ENCODE measurements around the gene KRTAP12-3. TPM values are rescaled to one million over a fixed set of nuclear protein-coding genes. Genes with fewer than 3 reads are reported as not detected.
"Not testable (repeated sequence)": the region's sequence is repeated elsewhere in the genome, so short reads cannot be mapped to it uniquely, and the experiment has no call there.

Gene KRTAP12-3
- total RNA-seq, 6 experiments from 2014 or later, result not detected

DNA sequence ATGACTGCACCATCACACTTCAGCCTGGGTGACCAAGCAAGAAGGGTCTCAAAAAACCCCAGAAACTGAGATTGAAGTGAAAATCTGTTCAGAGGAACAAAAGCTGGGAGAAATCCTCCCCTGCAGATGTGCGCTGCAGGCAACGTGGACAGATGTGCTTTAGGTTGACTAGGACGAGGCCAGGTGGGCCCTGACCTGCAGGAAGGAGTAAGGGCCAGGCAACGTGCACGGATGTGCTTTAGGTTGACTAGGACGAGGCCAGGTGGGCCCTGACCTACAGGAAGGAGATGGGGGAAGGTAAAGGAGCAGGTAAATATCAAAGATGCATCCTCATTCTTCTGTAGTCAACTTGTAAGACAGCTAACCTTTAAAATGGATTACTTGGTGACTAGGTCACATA, 26.8 kb downstream of the KRTAP12-3 start:
- H3K27me3 Mint-ChIP-seq (ENCODE audit: insufficient read depth), result peaks cover 53% of the 10 kb centered on the region
- H3K4me1 Mint-ChIP-seq (ENCODE audit: low read depth), result no peaks in the 10 kb centered on the region
- no peaks in the 10 kb centered on the region for H3K36me3 Mint-ChIP-seq (ENCODE audit: low read depth)
- TF ChIP-seq, protein P1, sequence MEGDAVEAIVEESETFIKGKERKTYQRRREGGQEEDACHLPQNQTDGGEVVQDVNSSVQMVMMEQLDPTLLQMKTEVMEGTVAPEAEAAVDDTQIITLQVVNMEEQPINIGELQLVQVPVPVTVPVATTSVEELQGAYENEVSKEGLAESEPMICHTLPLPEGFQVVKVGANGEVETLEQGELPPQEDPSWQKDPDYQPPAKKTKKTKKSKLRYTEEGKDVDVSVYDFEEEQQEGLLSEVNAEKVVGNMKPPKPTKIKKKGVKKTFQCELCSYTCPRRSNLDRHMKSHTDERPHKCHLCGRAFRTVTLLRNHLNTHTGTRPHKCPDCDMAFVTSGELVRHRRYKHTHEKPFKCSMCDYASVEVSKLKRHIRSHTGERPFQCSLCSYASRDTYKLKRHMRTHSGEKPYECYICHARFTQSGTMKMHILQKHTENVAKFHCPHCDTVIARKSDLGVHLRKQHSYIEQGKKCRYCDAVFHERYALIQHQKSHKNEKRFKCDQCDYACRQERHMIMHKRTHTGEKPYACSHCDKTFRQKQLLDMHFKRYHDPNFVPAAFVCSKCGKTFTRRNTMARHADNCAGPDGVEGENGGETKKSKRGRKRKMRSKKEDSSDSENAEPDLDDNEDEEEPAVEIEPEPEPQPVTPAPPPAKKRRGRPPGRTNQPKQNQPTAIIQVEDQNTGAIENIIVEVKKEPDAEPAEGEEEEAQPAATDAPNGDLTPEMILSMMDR (IDR thresholded peaks at IDR 0.05), result no peak
- no peaks in the 10 kb centered on the region for H3K9me3 Mint-ChIP-seq
- H3K4me3 Mint-ChIP-seq, result no peak overlapping the region
- no peak overlapping the region for H3K27ac Mint-ChIP-seq
- DNase-seq, result no peak

DNA sequence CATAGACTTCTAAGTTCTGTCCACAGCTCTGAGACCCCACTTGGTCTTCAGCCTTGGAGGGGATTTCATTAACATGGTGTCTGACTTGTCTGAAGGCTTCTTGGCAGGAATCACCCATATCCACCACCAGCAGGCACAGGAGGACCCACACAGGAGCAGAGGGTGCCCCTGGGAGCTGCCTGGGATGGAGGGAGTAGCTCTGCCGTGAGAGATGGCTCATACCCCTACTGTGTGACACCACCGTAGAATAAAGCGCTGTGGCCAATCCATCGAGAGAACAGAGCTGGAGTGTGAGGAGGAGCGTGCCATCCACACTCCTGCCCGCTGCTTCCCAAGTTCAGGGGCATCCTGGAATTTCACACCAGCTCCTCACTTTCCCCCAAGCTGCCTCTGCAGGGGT, 27.3 kb downstream of the KRTAP12-3 start:
- peaks cover 53% of the 10 kb centered on the region for H3K27me3 Mint-ChIP-seq (ENCODE audit: insufficient read depth)
- not testable (repeated sequence) for H3K4me1 Mint-ChIP-seq (ENCODE audit: low read depth); H3K36me3 Mint-ChIP-seq (ENCODE audit: low read depth); H3K27ac Mint-ChIP-seq; H3K9me3 Mint-ChIP-seq; DNase-seq; H3K4me3 Mint-ChIP-seq

DNA sequence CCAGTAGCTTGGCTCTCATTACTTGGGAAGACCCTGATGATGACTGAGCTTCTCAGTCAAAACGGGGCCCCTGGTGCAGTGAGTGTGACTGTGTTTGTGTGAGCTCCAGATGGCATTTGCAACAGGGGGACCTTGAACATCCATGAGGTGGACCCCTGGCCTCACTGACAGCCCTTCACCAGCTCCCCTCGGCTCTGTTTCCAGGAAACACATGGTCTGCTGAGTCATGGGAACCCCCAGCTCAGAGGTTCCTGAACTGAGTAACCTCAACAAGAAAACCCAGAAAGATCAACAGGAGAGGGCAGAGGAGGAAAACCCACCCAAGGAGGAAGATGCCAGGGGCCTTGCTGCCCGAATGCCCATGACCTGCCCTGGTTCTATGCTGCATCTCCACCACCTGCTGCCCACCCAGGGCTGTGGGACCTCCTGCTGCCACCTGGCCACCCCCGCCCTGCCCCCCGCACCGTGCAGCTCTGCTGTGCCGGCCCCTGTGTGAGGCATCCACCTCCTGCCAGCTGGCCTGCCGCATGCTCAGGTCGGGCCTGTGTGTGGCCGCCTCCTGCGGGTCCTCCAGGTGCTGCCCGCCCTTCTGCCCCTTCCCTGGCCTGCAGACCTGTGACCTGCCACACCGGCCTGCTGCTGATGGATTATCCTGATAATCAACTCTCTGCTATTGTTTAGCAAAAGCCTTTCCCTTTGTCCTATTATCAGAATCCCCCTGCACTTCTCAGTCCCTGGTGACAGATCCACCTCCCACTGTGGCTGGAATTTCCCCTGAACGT, 28.5 kb downstream of the KRTAP12-3 start:
- H3K9me3 Mint-ChIP-seq, result no peaks in the 10 kb centered on the region
- H3K27ac Mint-ChIP-seq, result no peak overlapping the region
- H3K36me3 Mint-ChIP-seq (ENCODE audit: low read depth), result no peaks in the 10 kb centered on the region
- TF ChIP-seq, protein P1 (IDR thresholded peaks at IDR 0.05), result no peak
- peaks cover 52% of the 10 kb centered on the region for H3K27me3 Mint-ChIP-seq (ENCODE audit: insufficient read depth)
- no peak overlapping the region for H3K4me3 Mint-ChIP-seq
- H3K4me1 Mint-ChIP-seq (ENCODE audit: low read depth), result no peaks in the 10 kb centered on the region
- DNase-seq, result no peak

DNA sequence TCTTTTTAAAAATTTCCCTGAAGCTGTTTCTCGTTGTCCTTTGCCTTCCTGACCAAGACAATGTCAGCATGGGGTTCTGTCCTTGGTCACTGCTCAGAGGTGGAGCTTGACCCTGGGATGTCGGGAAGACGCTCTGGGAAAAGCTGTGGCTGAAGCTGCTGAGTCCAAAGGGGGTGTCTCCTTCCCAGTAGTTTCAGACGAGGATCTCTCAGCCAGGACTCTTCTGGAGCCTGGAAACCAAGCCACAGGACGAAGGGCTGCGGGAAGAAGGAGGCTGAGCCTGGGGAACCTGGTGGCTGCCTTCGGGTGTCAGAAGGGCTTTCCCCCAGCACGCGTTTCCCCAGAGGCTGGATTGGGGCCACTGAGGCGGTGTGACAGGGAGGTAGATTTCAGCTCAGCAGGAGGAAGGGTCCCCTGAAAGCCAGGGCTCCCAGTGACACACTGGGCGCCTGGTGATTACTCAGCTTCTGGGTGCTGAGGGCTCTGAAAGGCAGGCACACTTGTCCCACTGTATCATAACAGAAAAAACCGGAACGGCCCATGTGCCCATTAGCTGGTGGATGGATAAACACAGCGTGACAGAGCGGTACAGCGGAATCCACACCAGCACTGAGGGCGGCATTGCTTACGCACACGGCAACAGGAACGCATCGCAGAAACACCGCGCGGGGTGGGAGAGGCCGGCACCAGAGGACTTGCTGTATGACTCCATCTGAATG, 29.3 kb downstream of the KRTAP12-3 start:
- peaks cover 49% of the 10 kb centered on the region for H3K27me3 Mint-ChIP-seq (ENCODE audit: insufficient read depth)
- DNase-seq, result no peak
- no peak overlapping the region for H3K27ac Mint-ChIP-seq
- no peaks in the 10 kb centered on the region for H3K4me1 Mint-ChIP-seq (ENCODE audit: low read depth)
- TF ChIP-seq, protein P1 (IDR thresholded peaks at IDR 0.05), result no peak
- no peaks in the 10 kb centered on the region for H3K36me3 Mint-ChIP-seq (ENCODE audit: low read depth)
- no peaks in the 10 kb centered on the region for H3K9me3 Mint-ChIP-seq
- no peak overlapping the region for H3K4me3 Mint-ChIP-seq

DNA sequence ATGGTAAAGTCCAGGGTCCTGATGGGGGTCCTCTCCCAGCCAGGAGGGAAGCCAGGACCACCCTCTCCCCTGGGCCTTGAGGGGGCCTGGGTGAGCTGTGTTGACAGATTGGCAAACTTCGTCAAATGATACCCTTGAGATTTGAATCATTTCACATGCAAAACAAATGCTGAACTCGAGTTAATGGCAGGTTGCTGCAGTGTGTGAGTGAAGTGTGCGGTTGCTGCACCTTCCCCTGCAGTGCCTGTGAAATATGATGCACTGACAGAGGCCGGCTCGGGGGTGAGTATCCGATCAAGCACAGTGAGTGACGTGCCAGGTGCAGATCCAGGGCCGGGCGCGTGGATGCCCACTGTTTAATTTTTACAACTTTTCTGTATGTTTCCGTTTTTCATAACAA, 29.9 kb downstream of the KRTAP12-3 start:
- no peaks in the 10 kb centered on the region for H3K4me1 Mint-ChIP-seq (ENCODE audit: low read depth)
- DNase-seq, result no peak
- H3K9me3 Mint-ChIP-seq, result peaks cover 4% of the 10 kb centered on the region; the same call in 1 of the 2 replicates
- peaks cover 42% of the 10 kb centered on the region for H3K27me3 Mint-ChIP-seq (ENCODE audit: insufficient read depth)
- TF ChIP-seq, protein P1 (IDR thresholded peaks at IDR 0.05), result no peak
- no peak overlapping the region for H3K4me3 Mint-ChIP-seq
- H3K27ac Mint-ChIP-seq, result no peak overlapping the region
- no peaks in the 10 kb centered on the region for H3K36me3 Mint-ChIP-seq (ENCODE audit: low read depth)

DNA sequence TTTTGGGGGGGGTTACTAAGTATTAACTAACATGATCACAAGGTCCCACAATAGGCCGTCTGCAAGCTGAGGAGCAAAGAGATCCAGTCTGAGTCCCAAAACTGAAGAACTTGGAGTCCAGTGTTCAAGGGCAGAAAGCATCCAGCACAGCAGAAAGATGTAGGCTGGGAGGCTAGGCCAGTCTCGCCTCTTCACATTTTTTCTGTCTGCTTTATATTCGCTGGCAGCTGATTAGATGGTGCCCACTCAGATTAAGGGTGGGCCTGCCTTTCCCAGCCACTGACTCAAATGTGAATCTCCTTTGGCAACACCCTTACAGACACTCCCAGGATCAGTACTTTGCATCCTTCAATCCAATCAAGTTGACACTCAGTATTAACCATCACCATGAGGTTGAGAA, 32.0 kb downstream of the KRTAP12-3 start:
- DNase-seq; H3K4me3 Mint-ChIP-seq; H3K36me3 Mint-ChIP-seq (ENCODE audit: low read depth); H3K4me1 Mint-ChIP-seq (ENCODE audit: low read depth); H3K27ac Mint-ChIP-seq: not testable (repeated sequence)
- H3K9me3 Mint-ChIP-seq, result peaks cover 21% of the 10 kb centered on the region
- H3K27me3 Mint-ChIP-seq (ENCODE audit: insufficient read depth), result peaks cover 26% of the 10 kb centered on the region
